ENCODE measurements around the gene AFF3. TPM values are rescaled to one million over a fixed set of nuclear protein-coding genes. Genes with fewer than 3 reads are reported as not detected.

Gene AFF3
- total and polyA plus RNA-seq, 2 of the 8 experiments (the other 6 are each of a cell fraction or from before 2014, with no cell fraction given): 0.27 to 3.0 TPM

GRCh38 chr2:100038011-100038410 is 104.4 kb downstream of the AFF3 start:
- no peak overlapping the region for H2AK5ac ChIP-seq (ENCODE audit: low read depth, low read length)
- H2BK120ac ChIP-seq (replicated peaks; ENCODE audit: low read depth, low read length): no peak overlapping the region
- H3K27ac ChIP-seq (ENCODE audit: low read depth, low read length): no peak overlapping the region
- no peak overlapping the region for H2BK15ac ChIP-seq (ENCODE audit: low read length)
- no peak overlapping the region for H3K18ac ChIP-seq (ENCODE audit: extremely low read depth, low read length)
- H4K8ac ChIP-seq (ENCODE audit: extremely low read depth, insufficient read depth, low read length): no peak overlapping the region
- no peaks in the 10 kb centered on the region for H3K9me3 ChIP-seq (ENCODE audit: insufficient read depth in 2 of 2, low read depth in 1 of 2, low read length in 1 of 2)
- CTCF ChIA-PET (ENCODE audit: partially characterized antibody): interaction anchor here (0.6 kb wide), 1 partner anchor 1657 kb away, joined by 3 read pairs; no protein-coding TSS in a partner anchor
- peaks cover 0 to 7% (median 0%) of the 10 kb centered on the region in 4 experiments; a peak in 1 of 7 replicates for H3K4me1 ChIP-seq (replicated peaks in 1 of 4; ENCODE audit: control insufficient read depth in 3 of 4, insufficient read depth in 4 of 4, low read length in 3 of 4)
- H3K79me2 ChIP-seq (ENCODE audit: control insufficient read depth in 1 of 2, insufficient read depth in 2 of 2, low read length in 2 of 2): no peaks in the 10 kb centered on the region
- peaks cover 0 to 2% (median 0%) of the 10 kb centered on the region in 4 experiments; a peak in 1 of 7 replicates for H3K27me3 ChIP-seq (replicated peaks in 1 of 4; ENCODE audit: control insufficient read depth in 3 of 4, extremely low read depth in 1 of 4, insufficient read depth in 3 of 4, low read length in 3 of 4)
- H2BK5ac ChIP-seq (ENCODE audit: low read depth, low read length): no peak overlapping the region
- no peaks in the 10 kb centered on the region for H3K79me1 ChIP-seq (ENCODE audit: low read depth, low read length)
- POLR2A ChIA-PET (ENCODE audit: partially characterized antibody): no interaction called here
- DNase-seq (ENCODE audit: low read depth in 1 of 2, low spot score in 2 of 2) (peak in 1 of 2 experiments; percentile 53), FAIRE-seq (no peak)
- H3K9ac ChIP-seq (replicated peaks in 1 of 4; ENCODE audit: extremely low read depth in 1 of 4, low read depth in 3 of 4, low read length in 3 of 4): no peak overlapping the region
- no peak overlapping the region for H2AFZ ChIP-seq (ENCODE audit: low read length)
- no peaks in the 10 kb centered on the region for H3K36me3 ChIP-seq (ENCODE audit: control insufficient read depth in 2 of 4, insufficient read depth in 4 of 4, low read length in 3 of 4)
- TF ChIP-seq NANOG (IDR thresholded peaks at IDR 0.05; ENCODE audit: insufficient read depth, low read depth, low read length, poor library complexity, severe bottlenecking) (no peak), SIN3A (conservative IDR thresholded peaks at IDR 0.05 in 1 of 2, IDR thresholded peaks at IDR 0.05 in 1 of 2; ENCODE audit: low read depth in 1 of 2, low read length in 2 of 2) (no peak), BACH1 (IDR thresholded peaks at IDR 0.05; ENCODE audit: low read length) (no peak)
- H3K14ac ChIP-seq (ENCODE audit: insufficient read length): no peak overlapping the region
- no peak overlapping the region for H3K23ac ChIP-seq (ENCODE audit: insufficient read length)
- H4K5ac ChIP-seq (ENCODE audit: insufficient read length, low read depth, low read length): no peak overlapping the region
- 74% methylated on average over 6 of the region's 6 CpGs; no CpG with 5 or more reads in 1 of the 2 experiments for WGBS, 2 experiments (ENCODE audit: extremely low coverage in 1 of 2, insufficient coverage in 1 of 2, insufficient read length in 1 of 2, insufficient replicate concordance in 2 of 2, low coverage in 1 of 2, low lambda C conversion rate in 2 of 2, missing lambda C conversion rate in 1 of 2)
- no peak overlapping the region for H4K91ac ChIP-seq (replicated peaks; ENCODE audit: insufficient read length, low read length)
- H3K23me2 ChIP-seq (ENCODE audit: low read depth, low read length): no peaks in the 10 kb centered on the region
- no peaks in the 10 kb centered on the region for H4K20me1 ChIP-seq (replicated peaks in 1 of 2; ENCODE audit: control insufficient read depth in 1 of 2, insufficient read depth in 2 of 2, low read length in 2 of 2)
- no peak overlapping the region for H3K4me2 ChIP-seq (ENCODE audit: insufficient read depth in 1 of 2, low read depth in 2 of 2, low read length in 2 of 2)
- no peak overlapping the region for H3K4ac ChIP-seq (replicated peaks; ENCODE audit: insufficient read length, low read depth, low read length)
- H3K56ac ChIP-seq (replicated peaks; ENCODE audit: insufficient read length, low read depth, low read length): no peak overlapping the region
- no peak overlapping the region for H2BK20ac ChIP-seq (ENCODE audit: low read length)
- no peak overlapping the region for H2BK12ac ChIP-seq (ENCODE audit: low read depth, low read length)
- H3K4me3 ChIP-seq (ENCODE audit: extremely low read depth in 1 of 4, insufficient read depth in 2 of 4, low read depth in 3 of 4, low read length in 4 of 4): no peak overlapping the region
